SK-N-SH treated with all-trans-retinoic acid at 6 μM for 48 hours (cell line): Measurements from ENCODE around the gene CRMP1.

Experiments
- ATAC-seq: fragments of 200-7000 bp; cut with Tn5 transposase; 3 replicates; pipeline ENCODE4 v1.9.1; 2020; ENCODE audit warnings: mild to moderate bottlenecking, moderate library complexity
- ARNTL ChIP-seq: fragments of 450-650 bp; formaldehyde crosslinking; IDR thresholded peaks from 2 replicates; pipeline ENCODE4 v1.5.0; 2020; ENCODE audit warnings: low read depth, mild to moderate bottlenecking, moderate library complexity, borderline replicate concordance
- CREB5 ChIP-seq: fragments of 250-450 bp; sonication (Bioruptor Pico); IDR thresholded peaks from 2 replicates; pipeline ENCODE4 v1.5.1; 2020; ENCODE audit warnings: low read depth, mild to moderate bottlenecking, moderate library complexity
- CSDC2 ChIP-seq: fragments of 250-450 bp; sonication (Bioruptor Pico); IDR thresholded peaks from 2 replicates; pipeline ENCODE4 v1.5.0; 2020; ENCODE audit warnings: mild to moderate bottlenecking, moderate library complexity
- ESRRG ChIP-seq: fragments of 250-450 bp; sonication (Bioruptor Pico); IDR thresholded peaks from 2 replicates; pipeline ENCODE4 v1.6.1; 2021; ENCODE audit warnings: mild to moderate bottlenecking
- ISL1 ChIP-seq: fragments of 250-450 bp; sonication (Bioruptor Pico); IDR thresholded peaks from 2 replicates; pipeline ENCODE4 v2.1.2; 2022; ENCODE audit warnings: mild to moderate bottlenecking, moderate library complexity
- OSR1 ChIP-seq: fragments of 250-450 bp; sonication (Bioruptor Pico); IDR thresholded peaks from 2 replicates; pipeline ENCODE4 v1.8.0; 2022; ENCODE audit warnings: moderate library complexity, mild to moderate bottlenecking, inconsistent platforms
- PPARA ChIP-seq: fragments of 250-450 bp; sonication (Bioruptor Pico); IDR thresholded peaks from 2 replicates; pipeline ENCODE4 v1.5.0; 2020; ENCODE audit warnings: mild to moderate bottlenecking, borderline replicate concordance
- RARB ChIP-seq: fragments of 250-450 bp; sonication (Bioruptor Pico); IDR thresholded peaks from 2 replicates; pipeline ENCODE4 v1.8.0; 2021; ENCODE audit warnings: mild to moderate bottlenecking, moderate library complexity
- TCF4 ChIP-seq: fragments of 250-450 bp; sonication (Bioruptor Pico); IDR thresholded peaks from 2 replicates; pipeline ENCODE4 v1.8.0; 2021; ENCODE audit warnings: mild to moderate bottlenecking, moderate library complexity, borderline replicate concordance
- TOX ChIP-seq: fragments of 250-450 bp; sonication (Bioruptor Pico); IDR thresholded peaks from 2 replicates; pipeline ENCODE4 v1.8.0; 2021; ENCODE audit warnings: mild to moderate bottlenecking, moderate library complexity, borderline replicate concordance
- TSHZ2 ChIP-seq: fragments of 250-450 bp; sonication (Bioruptor Pico); IDR thresholded peaks from 2 replicates; pipeline ENCODE4 v1.5.0; 2020; ENCODE audit warnings: mild to moderate bottlenecking, moderate library complexity
- ZFP3 ChIP-seq: fragments of 250-450 bp; sonication (Bioruptor Pico); IDR thresholded peaks from 2 replicates; pipeline ENCODE4 v1.5.0; 2020; ENCODE audit warnings: mild to moderate bottlenecking, moderate library complexity
- ZFP30 ChIP-seq: fragments of 450-650 bp; formaldehyde crosslinking; IDR thresholded peaks from 2 replicates; pipeline ENCODE4 v1.5.0; 2022; ENCODE audit warnings: mild to moderate bottlenecking, moderate library complexity
- ZNF70 ChIP-seq: fragments of 450-650 bp; formaldehyde crosslinking; IDR thresholded peaks from 2 replicates; pipeline ENCODE4 v1.5.0; 2020; ENCODE audit warnings: mild to moderate bottlenecking, moderate library complexity
- ZNF8 ChIP-seq: fragments of 450-650 bp; formaldehyde crosslinking; IDR thresholded peaks from 2 replicates; pipeline ENCODE4 v1.5.0; 2020; ENCODE audit warnings: mild to moderate bottlenecking, moderate library complexity
- TF ChIP-seq, protein P1 (sequence below): fragments of 250-450 bp; sonication (Bioruptor Pico); IDR thresholded peaks from 2 replicates; pipeline ENCODE4 v1.8.0; 2021; ENCODE audit warnings: low read depth, mild to moderate bottlenecking, moderate library complexity, borderline replicate concordance
- TF ChIP-seq, protein P2 (sequence below): fragments of 250-450 bp; sonication (Bioruptor Pico); IDR thresholded peaks from 2 replicates; pipeline ENCODE4 v1.8.0; 2020; ENCODE audit warnings: mild to moderate bottlenecking, moderate library complexity, borderline replicate concordance
- TF ChIP-seq, protein P3 (sequence below): fragments of 250-450 bp; sonication (Bioruptor Pico); IDR thresholded peaks from 2 replicates; pipeline ENCODE4 v1.5.1; 2021; ENCODE audit warnings: mild to moderate bottlenecking, moderate library complexity

Gene CRMP1

GRCh38 chr4:5780831-5781480 lies 111.9 kb downstream of the CRMP1 start:
- no peak for ATAC-seq

DNA sequence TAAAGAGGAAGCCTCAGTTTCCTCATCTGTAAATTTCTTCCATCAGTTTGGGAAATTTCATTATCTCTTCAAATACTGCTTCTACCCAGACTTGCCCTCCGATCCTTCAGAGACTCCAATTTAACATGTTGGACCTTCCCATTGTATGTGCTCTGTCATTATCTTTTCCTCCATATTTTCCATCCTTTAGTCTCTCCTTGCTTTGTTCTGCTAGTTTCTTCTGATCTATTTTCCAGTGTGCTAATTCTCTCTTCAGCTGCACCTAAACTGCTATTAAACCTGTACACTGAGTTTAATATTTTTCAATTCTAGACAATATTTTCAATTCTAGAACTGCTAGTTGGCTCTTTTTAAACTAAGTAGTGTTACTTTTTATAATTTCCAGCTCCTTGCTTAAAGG lies 116.4 kb downstream of the CRMP1 start:
- no peak for ATAC-seq
- TF ChIP-seq TSHZ2 (CRISPR knock-in tag) (no peak), TCF4 (CRISPR knock-in tag) (no peak), ZFP30 (CRISPR knock-in tag) (peak; percentile 95)

More at GRCh38 chr4:5780831-5781480, 111.9 kb downstream of the CRMP1 start:
- no peak for TF ChIP-seq ESRRG
- TF ChIP-seq ZNF8 (CRISPR knock-in tag) = no peak
- no peak for TF ChIP-seq TSHZ2 (CRISPR knock-in tag)
- no peak for TF ChIP-seq ARNTL (CRISPR knock-in tag)
- TF ChIP-seq, protein P1, sequence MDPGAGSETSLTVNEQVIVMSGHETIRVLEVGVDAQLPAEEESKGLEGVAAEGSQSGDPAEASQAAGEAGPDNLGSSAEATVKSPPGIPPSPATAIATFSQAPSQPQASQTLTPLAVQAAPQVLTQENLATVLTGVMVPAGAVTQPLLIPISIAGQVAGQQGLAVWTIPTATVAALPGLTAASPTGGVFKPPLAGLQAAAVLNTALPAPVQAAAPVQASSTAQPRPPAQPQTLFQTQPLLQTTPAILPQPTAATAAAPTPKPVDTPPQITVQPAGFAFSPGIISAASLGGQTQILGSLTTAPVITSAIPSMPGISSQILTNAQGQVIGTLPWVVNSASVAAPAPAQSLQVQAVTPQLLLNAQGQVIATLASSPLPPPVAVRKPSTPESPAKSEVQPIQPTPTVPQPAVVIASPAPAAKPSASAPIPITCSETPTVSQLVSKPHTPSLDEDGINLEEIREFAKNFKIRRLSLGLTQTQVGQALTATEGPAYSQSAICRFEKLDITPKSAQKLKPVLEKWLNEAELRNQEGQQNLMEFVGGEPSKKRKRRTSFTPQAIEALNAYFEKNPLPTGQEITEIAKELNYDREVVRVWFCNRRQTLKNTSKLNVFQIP (CRISPR knock-in tag) = no peak
- TF ChIP-seq, protein P2, sequence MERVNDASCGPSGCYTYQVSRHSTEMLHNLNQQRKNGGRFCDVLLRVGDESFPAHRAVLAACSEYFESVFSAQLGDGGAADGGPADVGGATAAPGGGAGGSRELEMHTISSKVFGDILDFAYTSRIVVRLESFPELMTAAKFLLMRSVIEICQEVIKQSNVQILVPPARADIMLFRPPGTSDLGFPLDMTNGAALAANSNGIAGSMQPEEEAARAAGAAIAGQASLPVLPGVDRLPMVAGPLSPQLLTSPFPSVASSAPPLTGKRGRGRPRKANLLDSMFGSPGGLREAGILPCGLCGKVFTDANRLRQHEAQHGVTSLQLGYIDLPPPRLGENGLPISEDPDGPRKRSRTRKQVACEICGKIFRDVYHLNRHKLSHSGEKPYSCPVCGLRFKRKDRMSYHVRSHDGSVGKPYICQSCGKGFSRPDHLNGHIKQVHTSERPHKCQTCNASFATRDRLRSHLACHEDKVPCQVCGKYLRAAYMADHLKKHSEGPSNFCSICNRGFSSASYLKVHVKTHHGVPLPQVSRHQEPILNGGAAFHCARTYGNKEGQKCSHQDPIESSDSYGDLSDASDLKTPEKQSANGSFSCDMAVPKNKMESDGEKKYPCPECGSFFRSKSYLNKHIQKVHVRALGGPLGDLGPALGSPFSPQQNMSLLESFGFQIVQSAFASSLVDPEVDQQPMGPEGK (CRISPR knock-in tag) = no peak
- TF ChIP-seq PPARA (CRISPR knock-in tag) = no peak

DNA sequence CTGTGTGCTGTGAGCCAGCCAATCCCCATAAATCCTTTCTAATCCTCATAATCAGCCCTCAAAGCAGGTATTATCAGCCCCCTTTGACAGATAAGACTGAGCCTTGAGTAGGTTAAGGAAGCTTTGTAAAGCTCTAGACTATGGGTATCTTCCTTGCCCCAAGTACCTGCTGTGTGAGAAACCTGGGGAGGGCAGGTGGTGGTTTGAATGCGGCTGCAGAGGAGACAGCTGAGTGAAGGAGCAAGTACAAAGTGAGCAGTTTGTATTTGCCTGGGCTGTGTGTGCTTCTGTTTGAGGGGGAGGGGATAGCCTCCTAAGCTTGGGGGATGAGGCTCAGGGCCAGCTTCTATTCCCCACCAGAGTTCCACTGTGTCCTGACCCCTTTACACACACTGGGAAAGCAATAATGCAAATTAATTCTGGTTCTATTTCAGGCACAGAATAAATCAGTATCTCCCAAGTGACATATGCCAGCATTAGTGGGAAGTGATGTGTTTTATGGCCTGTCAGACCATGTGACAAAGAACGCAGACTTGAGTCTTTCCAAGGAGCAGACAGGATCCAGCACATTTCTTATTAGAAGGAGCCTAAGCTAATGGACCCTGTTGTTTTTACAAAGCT lies 118.4 kb downstream of the CRMP1 start:
- ATAC-seq = no peak
- TF ChIP-seq TSHZ2 (CRISPR knock-in tag) (no peak), CSDC2 (no peak), ZNF70 (CRISPR knock-in tag) (no peak), RARB (CRISPR knock-in tag) (no peak), ARNTL (CRISPR knock-in tag) (no peak), ZNF8 (CRISPR knock-in tag) (no peak), CREB5 (no peak), ZFP3 (CRISPR knock-in tag) (no peak), ESRRG (no peak), PPARA (CRISPR knock-in tag) (no peak), TOX (no peak), ZFP30 (CRISPR knock-in tag) (no peak), ISL1 (CRISPR knock-in tag) (no peak), OSR1 (no peak)
- TF ChIP-seq, protein P2 (CRISPR knock-in tag) = no peak
- TF ChIP-seq, protein P3, sequence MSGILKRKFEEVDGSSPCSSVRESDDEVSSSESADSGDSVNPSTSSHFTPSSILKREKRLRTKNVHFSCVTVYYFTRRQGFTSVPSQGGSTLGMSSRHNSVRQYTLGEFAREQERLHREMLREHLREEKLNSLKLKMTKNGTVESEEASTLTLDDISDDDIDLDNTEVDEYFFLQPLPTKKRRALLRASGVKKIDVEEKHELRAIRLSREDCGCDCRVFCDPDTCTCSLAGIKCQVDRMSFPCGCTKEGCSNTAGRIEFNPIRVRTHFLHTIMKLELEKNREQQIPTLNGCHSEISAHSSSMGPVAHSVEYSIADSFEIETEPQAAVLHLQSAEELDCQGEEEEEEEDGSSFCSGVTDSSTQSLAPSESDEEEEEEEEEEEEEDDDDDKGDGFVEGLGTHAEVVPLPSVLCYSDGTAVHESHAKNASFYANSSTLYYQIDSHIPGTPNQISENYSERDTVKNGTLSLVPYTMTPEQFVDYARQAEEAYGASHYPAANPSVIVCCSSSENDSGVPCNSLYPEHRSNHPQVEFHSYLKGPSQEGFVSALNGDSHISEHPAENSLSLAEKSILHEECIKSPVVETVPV (CRISPR knock-in tag) = no peak
